ENCODE results near the gene FEN1.

FEN1 gene, protein sequence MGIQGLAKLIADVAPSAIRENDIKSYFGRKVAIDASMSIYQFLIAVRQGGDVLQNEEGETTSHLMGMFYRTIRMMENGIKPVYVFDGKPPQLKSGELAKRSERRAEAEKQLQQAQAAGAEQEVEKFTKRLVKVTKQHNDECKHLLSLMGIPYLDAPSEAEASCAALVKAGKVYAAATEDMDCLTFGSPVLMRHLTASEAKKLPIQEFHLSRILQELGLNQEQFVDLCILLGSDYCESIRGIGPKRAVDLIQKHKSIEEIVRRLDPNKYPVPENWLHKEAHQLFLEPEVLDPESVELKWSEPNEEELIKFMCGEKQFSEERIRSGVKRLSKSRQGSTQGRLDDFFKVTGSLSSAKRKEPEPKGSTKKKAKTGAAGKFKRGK

DNA sequence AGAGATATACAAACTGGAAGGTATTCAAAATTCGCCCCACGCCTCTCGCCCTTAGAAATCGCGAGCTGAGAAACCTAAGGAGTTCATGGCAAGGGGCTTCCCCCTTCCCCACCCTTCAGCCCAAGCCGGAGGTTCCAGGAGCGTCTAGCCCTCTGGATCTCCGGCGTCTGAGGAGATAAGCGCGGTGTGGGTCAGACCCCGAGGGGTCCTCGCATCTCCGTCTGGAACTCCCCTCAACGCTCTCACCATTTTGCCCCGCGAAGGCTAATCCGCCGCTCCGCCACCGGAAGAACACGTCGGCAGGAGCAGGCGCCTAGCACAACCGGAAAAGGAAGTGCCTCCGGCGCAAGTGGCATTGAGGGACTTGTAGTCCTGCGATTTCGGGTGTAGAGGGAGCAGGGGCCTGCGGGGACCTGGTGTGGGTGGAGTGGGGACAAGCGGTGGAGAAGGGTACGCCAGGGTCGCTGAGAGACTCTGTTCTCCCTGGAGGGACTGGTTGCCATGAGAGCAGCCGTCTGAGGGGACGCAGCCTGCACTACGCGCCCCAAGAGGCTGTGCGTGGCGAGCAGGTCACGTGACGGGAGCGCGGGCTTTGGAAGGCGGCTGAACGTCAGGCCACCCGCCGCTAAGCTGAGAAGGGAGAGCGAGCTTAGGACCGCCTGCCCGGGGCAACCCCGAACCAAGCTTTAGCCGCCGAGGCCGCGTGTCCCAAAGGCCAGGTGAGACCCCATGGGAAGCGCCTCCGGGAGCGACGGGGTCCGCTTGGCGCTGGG, at the start of gene FEN1, which contains the start of gene TMEM258:
Gene FEN1, plus strand, starts transcription at position 602 of the 773 bp plus-strand sequence. CDS start 2,451 bp downstream, outside the sequence.
Gene TMEM258, minus strand, starts transcription at position 290 of the 773 bp plus-strand sequence. Its CDS starts 41 bp downstream, at position 249.
- DNase-seq = peak; percentile 92

- no peak for DNase-seq
These were observed 49.1 kb upstream of the FEN1 start for GRCh38 chr11:61743486-61744095.

DNA sequence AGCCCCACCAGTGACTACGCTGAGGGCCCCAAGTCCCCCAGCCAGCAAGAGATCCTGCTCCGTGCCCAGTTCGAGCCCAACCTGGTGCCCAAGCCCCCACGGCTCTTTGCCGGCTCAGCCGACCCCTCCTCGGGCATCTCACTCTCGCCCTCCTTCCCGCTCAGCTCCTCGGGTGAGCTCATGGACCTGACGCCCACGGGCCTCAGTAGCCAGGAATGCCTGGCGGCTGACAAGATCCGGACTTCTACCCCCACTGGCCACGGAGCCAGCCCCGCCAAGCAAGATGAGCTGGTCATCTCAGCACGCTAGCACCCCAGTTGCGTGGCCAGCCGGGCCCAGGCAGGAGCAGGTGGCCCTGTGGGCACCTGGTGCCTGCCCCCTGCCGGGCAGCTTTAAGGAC, 48.5 kb upstream of the FEN1 start:
- DNase-seq = no peak

DNA sequence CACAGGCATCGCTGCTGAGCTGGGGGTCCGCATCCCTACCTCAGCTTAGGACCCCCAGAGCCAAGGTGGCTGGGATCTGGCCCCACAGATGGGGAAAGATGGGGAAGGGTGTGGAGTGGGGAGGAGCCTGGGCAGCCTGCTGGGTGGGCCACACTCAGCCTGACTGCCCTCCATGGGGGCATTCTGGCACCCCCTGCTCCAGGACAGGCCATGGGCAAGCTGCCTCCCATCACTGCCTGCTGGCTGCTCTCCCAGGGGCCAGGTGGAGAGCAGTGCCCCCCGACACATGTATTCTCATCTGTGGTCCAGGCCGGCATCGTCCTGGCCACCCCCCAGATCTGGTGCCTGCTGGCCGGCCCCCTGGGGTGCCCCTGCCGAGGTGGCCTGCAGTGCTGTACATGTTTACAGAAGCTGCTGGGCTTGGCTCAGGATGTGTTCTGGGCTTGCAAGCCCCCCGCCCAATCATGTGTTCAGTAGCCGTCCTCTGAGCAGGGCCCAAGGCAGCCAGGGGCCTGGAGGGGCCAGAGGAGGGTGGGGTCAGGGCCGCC, 48.0 kb upstream of the FEN1 start:
- no peak for DNase-seq

DNA sequence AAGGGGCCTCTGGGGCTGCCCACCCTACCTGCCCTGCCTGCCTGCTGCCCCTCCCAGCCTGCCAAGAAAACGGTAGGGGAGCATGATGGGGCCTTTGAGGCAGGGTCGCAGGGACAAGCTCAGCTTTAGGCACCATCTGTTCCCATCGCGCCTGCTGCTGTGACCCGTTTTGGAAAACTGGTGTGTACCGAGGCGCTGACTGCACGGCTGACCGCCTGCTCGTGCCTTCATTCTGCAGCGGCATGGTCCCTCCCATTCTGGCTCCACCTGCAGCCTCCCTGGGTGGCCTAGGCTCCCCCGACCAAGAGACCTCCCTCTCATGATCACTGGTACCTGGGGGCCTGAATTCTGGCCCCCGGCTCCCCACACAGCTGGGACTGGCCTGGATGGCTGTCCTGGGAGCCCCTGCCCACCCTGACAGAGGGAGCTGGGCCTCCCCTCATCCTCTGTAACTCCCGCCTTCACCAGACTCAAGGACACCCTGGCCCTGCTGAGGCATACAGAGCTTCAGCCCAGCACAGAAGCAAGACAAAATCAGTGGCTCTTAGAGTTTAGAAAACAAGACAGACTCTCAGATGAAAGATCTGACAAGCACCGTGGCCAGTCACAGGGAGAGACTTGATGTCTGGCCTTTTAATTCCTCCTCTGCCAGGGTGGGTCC, 46.8 kb upstream of the FEN1 start:
- no peak for DNase-seq

GRCh38 chr11:61746442-61747191, 46.1 kb upstream of the FEN1 start:
- no peak for DNase-seq

GRCh38 chr11:61747192-61747966, 45.3 kb upstream of the FEN1 start:
- no peak for DNase-seq

DNA sequence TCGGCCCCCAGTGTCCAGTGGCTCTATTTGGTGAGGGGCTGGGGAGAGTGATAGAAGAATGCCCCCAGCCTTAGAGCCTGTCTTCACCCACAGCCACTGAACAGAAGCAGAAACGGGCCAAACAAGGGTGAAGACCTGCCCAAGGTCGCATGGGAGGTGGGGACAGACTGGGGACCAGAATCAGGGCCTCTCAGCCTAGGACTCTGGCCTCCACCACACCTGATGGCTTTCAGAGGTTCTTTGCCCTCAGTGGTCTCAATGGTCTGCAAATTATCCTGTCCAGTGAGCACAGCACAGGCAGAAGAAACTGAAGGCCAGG, 44.8 kb upstream of the FEN1 start:
- DNase-seq = no peak

GRCh38 chr11:61749591-61750217, 43.0 kb upstream of the FEN1 start:
- no peak for DNase-seq

- DNase-seq = no peak
These were observed 42.0 kb upstream of the FEN1 start for GRCh38 chr11:61750631-61751273.

DNA sequence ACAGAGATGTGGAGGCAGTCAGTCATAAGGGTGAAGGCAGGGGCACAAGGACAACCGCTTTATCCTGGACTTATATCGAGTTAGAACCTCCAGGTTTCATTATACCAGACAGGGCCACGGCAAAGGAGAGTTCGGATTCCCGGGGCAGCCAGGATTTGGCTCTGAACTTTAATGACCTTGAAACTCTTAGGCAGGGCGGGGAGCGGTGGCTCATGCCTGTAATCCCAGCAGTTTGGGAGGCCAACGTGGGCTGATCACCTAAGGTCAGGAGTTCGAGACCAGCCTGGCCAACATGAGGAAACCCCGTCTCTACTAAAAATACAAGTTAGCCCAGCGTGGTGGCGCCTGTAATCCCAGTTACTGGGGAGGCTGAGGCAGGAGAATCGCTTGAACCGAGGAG, 41.3 kb upstream of the FEN1 start:
- no peak for DNase-seq

DNA sequence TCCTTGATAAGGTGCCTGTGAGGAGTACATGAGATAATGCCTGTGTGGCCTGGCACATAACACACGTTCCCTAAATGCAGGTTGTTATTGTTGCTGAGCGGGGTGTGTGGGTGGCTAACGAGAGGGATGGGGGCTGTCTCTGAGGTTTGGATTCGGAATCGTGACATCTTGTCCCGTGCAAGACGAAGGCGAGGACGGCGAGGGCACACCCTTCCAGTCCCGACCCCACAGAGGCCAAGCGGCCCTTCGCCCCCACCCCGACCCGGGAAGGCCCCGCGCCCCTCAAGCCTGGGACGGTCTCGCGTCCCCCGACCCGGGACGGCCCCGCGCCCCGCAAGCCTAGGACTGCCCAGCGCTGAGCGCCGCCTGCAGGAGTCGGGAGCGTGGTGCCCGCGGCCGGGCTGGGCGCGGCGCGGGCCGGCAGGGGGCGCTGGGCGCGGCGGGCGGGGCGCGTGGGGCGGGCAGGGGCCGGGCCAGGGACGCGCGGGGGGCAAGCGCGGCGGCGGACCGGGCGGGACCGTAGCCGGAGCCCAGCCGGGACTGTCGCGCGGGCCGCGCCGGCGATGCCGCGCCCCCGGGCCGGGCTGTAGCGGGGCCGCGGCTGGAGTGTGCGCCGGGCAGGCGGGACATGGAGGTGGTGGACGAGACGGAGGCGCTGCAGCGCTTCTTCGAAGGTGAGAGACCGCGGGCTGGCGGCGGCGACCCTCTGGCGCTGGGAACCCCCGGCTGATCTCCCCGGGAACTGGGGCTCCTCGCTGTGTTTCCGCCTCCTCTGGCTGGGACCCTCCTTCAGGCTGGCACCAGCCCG, 40.4 kb upstream of the FEN1 start, which contains the start of gene MYRF:
Gene MYRF, plus strand, starts transcription at position 520 of the 808 bp plus-strand sequence. Its CDS starts 109 bp downstream, at position 629.
- DNase-seq = no peak

- DNase-seq = no peak
These were observed 39.7 kb upstream of the FEN1 start for GRCh38 chr11:61752925-61753521.

GRCh38 chr11:61753672-61754071, 39.0 kb upstream of the FEN1 start:
- DNase-seq = no peak

GRCh38 chr11:61754534-61755482, 37.9 kb upstream of the FEN1 start:
- no peak for DNase-seq

DNA sequence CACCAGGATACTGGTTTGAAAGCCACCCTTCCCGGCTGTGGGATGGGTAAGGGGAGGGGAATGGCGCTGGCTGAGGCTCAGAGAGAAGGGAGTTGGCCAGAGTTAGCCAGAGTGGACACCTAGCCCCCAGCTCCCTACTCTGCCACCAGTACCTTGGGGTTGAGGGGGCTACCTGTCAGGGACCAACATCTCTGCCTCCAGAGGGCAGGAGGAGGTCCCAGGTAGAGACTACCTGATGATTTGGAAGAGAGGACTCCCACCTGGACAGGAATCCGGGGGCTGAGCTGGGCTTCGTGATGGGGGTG, 36.6 kb upstream of the FEN1 start:
- no peak for DNase-seq

DNA sequence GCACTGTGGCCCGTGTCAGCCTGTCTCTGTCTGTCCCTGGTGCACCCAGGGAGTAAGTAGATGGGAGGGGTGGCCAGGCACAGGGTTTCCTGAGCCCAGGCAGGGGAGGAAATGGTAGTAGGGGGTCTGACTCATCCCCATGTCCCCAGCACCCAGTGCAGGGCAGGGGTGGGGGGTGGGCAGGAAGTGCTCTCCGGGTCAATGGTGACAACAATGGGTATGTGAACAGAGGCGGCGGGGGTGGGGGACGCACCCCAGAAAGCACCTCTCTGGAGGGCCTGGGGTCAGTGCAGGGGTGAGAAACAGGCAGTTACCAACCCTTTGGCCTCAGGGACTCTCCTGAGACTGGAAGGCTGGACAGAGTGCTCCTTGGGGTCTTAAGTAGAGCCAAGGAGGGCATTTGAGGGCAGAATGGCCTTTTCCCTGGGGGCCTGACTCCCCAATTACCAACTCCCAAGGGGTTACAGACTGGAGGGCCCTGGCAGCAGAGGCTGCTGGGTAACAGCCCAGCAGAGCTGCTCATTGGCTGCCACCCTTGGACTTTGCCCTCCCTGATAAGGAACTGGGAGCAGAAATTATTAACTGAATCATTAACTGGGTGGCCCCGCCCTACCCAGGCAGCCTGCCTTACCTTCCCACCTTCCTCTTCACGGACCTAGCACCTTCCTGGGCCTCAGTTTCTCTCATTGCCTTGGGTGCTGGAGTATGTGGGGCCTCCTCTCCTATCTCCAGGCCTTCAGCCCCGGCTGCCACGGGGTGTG, 36.1 kb upstream of the FEN1 start:
- no peak for DNase-seq

Measured in NCI-H446 treated with DMSO at 0.1 percent for 48 hours (cell line).